Measurements from ENCODE around the gene PTPRE.
A peak's percentile ranks its signal among the peaks of the same experiment; 100 is the strongest.

PTPRE gene

DNA sequence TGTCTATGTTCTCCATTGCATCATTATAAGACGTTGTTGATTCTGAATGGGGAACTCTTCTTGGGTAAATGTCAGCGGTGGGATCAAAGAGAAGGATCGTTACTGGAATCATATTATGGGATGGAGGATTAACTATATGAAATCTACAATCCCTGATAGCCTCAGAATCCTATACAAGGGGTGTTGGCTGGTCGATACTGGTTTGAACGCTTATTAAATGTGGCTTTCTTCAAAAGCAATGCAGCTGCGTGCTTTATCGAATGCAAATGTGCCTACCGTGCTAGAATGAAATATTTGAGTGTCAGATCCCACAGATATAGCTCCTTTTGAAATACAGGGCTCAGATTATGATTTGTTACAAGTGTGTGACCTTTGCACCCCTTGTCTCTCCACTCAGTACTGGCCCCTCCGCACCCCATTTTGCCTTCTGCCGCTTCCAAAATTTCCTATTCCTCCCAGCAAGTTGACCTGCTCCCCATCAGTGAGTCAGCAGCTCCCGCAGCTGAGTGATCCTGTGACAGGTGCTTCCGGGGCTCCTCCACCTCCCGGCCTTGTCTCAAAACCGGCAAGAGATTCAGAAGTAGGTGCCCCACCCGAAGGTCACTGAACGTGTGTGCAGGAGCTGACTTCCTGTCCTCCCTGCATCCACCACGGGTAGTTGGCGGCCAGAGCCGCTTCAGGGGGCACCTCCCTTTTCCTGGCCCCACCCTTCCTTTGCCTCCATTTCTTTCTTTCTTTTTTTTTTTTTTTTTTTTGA is 76.6 kb downstream of the PTPRE start:
- no peak for DNase-seq (ENCODE audit: low read depth)

DNA sequence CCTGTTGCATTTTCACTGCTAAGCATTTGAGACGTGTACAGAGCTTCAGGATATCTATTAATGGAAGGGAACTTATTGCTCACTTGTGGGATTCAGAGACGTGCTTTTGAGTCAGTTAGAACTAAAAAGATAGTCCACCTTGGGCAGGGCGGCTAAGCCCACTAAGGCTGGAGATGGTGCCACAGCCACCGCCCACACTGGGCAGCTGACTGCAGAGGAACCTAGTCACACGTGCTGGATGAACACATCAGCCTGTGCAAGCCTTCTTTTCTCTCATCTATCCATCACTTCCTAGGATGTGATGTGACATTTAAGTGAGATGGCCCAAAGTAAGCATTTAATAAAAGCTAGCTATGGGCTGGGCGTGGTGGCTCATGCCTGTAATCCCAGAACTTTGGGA is 78.0 kb downstream of the PTPRE start:
- DNase-seq (ENCODE audit: low read depth) = no peak

DNA sequence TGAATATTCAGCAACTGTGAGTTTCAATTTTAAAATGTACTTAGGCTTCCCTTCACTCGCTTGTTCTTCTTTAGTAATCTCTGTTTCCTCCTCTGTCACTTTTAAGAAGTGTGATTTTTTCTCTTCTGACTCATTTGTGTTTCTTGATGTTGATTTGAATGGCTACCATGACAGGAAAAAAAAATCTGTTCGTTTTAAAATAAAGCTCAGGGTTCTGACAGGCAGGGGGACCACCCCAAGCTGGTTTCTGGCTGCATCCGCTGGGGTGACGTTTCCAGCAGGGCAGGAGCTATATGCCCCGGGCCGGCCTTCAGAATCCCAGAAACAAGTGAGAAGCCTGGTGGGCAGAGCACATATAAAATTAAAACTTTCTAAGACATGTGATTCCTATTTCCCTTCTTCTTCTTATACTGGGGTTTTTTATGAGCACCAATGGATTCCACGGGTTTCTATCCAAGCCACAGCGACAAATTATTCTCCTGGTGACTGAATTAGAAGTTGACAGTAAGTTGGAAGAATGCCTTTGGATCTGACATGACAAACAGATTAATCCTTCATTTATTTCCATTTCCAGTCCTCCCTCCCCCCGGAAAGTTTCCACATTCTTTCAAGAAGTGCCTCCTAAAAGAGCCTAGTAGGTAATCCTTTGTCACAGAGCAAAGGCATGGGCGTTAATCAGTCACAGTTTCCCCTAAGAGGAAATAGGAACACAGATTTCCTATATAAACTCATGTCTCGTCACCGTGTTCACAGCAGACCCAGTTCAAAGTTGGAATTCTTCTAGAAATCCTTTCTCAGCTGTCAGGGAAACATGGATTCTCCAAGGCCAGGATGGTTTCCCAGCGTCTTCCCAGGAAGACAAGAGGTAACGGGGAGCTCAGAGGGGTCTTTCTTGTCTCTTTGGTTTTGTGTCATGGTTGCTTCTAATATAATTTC is 79.9 kb downstream of the PTPRE start:
- no peak for DNase-seq (ENCODE audit: low read depth)

DNA sequence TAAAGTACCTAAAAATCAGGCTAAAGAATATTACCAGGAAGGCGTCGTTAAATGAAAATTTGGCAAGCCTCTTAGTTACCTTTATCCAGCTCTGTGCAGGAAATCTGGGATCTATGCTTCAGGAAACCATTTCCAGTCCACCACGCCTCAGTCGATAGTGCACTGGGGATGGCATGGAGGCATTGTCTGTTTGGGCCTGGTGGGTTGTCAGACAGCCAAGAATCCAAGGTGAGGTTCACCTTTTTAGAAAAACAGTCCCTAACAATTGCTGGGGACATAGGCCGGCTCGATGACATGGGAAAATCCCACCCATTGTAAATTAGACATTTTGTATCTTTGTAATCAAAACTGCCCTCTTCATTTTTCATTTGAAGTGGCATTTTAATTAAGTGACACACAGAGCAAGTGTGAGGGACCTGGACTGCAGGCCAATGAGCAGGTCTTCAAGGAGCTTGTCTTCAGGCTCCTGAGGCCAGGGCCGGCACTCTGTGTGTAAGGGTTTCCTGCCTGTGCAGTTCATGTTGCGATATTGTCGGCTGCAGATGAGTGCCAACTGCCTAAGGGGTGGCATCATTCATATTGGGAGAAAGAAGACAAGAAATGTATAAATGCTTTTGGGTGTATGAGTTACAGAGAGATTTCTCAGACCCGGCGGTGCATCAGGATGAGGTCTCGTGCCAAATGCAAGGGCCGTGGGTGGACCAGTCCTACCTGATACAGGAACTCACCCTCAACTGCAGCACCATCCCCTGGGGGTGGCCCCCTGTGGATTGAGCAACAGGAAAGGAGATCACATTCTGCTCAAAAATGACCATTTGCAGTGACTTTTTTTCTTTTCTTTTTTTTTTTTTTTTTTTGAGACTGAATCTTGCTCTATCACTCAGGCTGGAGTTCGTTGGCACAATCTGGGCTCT is 80.8 kb downstream of the PTPRE start:
- DNase-seq (ENCODE audit: low read depth) = no peak

DNA sequence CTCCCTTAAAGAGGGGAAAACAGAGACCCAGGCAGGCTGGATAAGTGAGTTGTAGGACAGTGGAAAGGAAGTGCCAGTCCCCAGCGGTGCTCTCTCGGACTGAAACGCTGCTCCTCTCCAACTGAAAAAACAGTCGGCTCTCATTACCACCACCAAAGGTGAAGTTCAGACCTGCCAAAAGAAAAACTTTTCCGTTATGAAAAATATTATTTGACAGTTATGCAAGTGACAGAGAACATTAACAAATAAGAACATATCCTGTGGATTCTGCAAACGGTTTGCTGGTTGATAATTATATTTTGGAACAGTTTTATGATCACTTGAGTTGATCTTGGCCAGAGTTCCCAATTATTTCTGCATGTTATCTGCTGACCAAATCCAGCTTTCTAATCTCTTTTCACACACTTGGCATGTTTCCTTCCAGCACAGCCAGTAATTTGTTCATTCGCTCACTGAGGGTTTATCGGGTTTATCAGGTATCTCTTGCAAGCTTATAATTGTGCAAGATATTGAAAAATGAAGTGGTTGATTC is 82.6 kb downstream of the PTPRE start:
- peak; percentile 60 for DNase-seq (ENCODE audit: low read depth)

DNA sequence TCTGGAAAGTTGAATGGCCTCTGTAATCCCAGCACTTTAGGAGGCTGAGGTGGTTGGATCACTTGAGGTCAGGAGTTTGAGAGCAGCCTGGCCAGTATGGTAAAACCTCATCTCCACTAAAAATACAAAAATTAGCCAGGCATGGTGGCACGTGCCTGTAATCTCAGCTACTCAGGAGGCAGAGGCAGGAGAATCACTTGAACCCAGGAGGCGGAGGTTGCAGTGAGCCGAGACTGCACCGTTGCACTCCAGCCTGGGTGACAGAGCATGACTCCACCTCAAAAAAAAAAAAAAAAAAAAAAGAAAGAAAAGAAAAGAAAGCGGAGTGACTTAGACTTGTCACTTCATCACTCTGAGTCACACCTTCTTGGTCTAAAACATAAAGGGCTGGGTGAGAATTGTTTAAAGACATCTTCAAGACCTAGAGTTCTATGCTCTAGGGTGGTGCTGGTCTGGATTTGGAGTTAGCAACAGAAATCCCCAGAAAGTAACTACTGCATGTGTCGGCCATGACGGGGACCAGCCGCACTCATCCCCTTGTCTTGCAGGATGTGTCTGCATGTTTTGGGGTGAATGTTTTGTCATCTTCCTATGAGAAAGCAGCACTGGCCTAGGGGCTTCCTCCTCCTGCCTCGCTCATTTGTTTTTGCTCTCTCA is 83.4 kb downstream of the PTPRE start:
- DNase-seq (ENCODE audit: low read depth) = peak; percentile 34

DNA sequence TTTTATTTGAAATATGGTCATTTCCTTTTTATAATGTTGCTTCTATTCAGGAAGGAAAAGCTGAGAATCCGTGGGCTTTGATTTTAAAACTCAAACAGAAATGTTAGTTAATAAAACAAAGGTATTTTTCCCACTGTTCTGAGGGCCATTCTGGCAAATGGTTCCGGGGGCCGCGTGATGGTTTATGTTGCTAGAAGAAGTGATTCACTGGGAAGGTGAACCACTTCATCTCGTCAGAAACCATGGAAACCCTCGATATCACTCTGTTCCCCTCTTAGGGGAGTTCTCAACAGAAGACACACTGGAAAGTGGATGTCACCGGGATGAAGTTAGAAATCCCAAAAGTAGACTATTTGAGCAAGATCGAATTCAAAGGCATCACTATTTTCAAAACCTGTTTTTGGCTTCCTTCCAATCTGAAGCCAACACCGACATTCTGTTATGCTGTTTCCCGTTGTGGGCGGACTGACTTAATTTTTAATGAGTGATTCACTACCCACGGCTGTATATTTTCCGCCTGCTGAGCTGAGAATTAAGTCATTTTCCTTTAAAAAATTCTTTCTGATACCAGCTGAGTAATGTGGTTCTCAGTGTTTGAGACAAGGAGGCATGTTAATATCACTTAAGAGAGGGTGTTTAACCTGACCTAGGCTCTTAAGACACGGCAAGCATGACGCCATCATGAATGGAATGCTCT is 84.1 kb downstream of the PTPRE start:
- peak; percentile 98 for DNase-seq (ENCODE audit: low read depth)

DNA sequence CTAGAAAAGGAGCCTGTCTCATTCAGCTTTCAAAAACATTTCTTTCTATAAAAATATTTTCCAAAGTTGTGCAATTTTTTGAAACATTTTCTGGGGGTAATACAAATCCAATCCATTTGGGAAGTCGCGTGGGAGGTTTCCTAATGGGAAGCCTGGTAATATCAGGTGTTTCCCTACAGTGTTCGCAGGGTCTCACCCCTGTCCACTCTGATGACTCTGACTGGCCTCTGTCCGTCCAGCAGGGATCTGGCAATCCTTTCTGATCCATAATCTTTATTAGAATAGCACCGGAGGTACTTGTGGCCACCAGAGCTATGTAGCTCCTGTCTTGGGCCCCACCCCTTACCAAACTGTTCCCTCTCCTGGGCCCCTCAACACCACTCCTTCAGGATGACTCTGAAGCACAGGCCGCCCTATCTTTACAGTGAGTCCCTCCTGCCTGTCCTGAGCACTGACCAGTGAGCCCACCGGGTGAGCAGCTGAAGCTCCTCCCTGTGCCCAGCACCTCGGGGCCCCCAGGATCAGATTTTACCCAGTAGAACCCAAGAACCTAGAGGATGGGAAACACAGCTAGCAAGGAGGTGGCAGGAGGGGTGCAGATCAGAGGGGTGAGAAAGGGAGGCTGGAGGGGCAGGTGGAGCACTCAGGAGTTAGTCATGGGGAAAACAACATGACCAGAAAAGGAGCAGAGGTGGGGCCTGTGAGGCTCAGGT is 84.8 kb downstream of the PTPRE start:
- peak; percentile 49 for DNase-seq (ENCODE audit: low read depth)

DNA sequence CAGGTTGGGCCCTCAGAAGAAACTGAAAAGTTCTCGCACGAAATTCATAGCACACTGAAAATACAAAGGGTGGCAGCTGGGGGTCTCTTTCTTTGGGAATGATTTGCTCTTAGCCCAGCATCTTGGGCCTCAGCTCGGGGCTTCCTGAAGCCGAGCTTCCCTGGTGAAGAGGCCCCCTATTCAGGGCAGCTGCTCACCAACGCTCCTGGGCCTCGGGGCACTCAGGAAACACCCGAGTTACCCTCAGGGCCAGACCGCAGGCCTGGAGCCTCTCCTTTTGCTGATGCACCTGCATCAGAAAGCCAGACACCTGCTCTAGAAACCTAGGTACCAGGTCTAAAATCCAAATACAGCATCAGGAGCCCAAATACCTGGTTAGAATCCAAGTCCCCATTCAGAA is 85.5 kb downstream of the PTPRE start:
- DNase-seq (ENCODE audit: low read depth) = no peak

DNA sequence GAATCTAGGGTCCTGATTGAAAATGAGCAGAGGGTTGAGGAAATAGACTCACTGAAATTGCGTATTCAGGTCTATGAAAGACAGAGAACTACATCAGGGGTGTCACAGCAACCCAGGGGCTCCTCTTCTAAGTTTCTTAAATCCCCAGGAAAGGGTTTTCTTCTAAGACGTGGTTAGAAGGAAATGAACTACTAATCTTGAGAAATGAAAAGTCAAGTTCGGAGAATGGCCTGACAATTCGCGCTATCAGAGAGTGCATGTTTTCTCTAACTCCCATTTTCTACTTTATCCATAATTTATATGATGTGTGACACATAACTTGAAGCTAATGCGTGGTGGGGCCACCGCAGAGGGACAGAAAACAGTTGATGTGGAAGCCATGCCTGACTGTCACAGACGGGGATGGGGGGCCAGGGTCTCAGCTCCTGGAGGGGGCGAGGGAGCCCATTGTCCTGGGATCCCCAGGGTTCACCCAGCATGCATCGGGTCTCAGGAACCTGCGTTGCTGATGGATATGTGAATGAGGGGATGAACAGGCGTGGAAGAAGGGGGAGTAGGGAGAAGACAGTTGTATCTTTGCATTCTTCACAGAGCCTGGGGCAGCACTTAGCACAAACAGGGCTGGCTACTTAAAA is 86.3 kb downstream of the PTPRE start:
- DNase-seq (ENCODE audit: low read depth) = no peak

DNA sequence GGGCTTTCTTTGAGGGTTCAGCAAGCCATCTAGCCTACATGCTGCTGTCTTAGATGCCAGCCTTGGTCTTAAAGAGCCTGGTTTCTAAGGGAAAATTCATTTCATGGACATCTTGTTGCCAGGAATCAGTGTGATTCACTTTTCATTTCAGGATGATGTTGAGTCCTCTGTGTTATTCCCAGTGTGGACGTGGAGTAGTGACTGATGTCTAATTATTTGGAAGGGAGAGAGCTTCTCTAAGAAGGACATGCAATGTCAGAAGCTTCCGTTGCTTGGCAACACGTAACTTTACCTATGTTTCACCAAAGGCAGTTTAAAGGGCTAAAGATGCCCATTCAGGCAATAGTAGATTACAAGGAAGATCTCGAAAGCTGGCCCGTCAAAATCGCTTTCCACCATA is 89.0 kb downstream of the PTPRE start:
- no peak for DNase-seq (ENCODE audit: low read depth)

DNA sequence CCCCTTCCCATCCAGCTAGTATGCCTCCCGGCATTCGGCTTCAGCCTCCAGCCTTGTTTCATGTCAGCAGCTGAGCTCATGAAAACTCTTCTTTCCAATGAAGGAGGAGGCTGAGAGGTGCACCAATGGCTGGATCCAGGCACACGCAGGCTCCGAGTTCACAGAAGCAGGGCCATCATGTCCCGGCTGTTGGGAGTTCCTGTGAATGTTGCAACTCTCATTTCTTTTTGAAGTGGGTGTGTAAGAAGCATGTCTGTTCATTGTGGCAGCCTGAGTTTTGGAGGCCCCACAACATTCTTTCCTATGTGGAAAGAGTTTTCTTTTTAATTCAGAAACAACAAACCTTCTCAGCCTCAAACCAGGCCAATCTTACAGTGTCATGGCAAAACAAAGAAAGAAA is 89.7 kb downstream of the PTPRE start:
- DNase-seq (ENCODE audit: low read depth) = peak; percentile 82

DNA sequence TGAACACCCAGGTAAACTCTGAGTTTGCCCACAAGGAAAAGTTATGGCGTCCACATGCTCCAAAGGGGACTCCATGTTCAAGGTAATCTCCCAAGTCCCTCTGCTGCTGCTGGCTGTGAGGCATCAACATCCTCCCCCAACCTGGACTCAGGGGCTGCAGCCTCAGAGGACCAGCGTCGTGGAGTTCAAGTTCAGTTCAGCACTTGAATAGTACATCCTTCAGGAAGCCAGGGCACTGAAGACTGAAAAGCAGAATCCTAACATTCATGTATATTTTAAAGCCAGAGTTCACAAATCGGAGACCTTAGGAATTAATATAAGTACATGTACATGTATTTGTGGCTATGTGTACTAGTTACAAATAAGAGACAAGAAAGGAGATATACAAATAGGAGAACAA is 90.4 kb downstream of the PTPRE start:
- peak; percentile 35 for DNase-seq (ENCODE audit: low read depth)

DNA sequence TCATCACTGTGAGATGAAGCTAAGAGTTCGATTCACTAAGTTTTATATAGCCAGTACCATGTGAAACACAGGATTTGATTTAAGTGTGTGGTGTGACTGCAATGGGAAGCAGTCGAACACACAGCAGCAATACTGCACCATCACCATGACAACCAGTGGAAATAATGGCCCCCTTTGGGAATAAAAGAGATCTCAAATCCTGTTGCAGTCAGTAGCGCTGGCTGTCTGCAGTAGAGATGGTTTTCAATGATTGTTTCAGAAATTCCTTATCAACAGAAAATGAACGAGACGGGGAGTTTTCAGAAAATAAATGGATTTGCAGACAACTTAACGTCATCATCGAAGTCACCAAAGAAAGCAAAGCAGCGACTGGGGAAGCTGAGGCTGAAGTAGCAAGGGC is 91.0 kb downstream of the PTPRE start:
- DNase-seq (ENCODE audit: low read depth) = no peak

DNA sequence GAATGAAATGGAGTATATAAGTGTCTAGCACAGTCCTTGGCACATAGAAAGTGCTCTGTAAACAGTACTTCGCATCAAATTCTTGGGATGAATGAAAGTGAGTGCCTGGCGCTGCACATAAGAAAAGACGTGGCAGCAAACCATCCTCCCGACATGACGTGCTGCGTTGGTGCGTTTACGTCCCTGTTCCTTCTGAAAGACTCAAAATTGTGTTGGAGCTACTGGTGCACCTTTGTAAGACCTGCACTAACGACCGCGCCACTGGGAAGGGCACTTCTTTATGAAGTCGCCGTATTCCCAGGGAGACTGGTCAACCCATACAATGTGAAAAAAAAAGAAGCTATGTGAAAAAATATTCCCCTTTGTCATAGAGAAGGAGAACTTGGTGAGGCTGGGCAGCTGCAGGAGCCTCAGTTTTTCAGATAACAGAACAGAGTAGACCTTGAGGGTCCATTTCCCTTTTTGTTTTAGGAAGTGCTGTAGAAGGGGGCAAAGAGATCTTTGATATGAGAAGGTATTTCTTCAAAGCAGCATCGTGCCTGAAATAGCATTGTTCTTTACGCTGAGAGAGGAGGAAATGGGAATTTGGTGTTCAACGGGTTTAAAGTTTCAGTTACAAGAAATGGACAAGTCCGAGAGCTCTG is 91.7 kb downstream of the PTPRE start:
- no peak for DNase-seq (ENCODE audit: low read depth)

DNA sequence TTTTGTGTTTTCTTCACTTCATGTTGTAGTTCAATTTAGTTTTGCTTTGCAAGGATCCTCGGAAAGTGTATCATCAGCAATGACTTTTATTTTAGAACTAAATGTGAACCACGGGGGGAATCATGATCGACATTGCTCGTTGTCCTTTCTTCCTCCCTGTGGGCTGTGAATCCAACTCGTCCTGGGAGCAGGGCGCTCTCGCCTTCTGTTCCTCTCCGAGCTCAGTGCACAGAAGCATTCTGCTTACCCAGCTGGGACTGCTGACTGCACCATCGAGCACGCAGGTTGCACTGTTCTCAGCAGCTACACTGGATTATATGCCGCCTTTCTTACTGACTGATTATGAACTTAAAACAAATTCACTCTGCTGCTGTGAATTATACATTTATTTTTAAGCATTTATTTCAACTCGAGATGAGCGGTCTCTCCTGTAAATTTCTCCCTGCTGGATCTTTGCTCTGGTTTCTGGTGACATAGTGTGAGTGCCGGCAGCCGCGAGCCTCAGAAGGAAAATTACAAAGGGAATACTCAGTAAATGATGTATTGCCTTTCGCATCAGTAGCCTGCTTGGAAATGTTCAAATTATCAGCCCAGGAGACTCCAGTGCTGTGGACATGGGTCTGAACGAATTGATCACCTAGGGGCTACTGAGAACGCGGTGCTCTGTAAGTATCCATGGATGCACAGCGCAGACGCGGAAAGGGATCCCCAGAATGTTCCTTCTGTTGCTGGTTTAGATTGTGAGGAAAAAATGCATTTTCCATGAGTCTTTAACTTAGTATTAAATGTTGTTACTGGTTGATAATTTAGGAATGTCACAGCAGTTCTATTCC is 92.6 kb downstream of the PTPRE start:
- no peak for DNase-seq (ENCODE audit: low read depth)

DNA sequence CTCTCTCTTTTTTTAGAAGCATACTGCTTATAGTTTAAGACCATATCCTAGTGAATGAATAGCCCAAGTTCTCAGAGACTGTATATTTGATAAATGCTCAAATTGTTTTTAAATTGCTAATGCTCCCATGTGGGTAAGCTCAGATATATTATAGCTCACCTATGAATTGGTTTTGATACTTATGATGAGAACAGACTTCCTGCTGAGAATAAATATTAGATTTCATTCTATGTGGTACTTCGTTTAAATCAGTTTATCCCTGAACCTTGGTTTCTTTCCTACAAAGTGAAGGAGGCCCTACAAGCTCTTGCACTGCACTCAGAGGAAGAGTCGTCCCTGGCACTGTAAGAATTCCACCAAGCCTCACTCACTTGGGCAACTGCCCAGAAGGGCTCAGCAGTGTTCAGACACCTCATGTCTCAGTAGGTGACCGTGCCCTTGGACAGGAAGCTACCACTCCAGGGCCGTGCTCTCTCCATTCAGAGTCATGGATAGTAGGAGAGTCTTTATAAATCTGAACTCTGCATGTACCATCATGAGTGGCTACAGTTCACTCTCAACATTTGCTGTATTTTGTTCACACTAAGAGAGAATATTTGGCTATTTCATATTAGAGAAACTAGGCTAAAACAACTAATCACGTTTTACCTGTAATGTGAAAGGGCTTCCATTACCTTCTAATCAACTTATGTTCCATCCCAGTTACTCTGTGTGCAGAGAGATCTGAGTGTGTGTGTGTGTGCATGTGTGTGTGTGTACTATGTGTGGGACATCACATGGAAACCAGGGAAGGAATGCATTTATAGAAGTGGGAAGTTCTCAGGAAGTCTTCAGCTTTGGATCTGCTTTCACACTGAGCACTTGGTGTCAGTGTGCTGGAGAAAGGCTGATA is 93.8 kb downstream of the PTPRE start:
- DNase-seq (ENCODE audit: low read depth) = peak; percentile 65
